NB4 (cell line): Measurements from ENCODE around the gene CDH13.

Experiments used
- DNase-seq: peaks from one replicate; pipeline ENCODE4 v3.0.0; 2010; ENCODE audit warnings: low read depth
- H3K4me3 ChIP-seq: one replicate; pipeline ENCODE4 v1.5.1; 2011; ENCODE audit warnings: mild to moderate bottlenecking, low read depth, low read length, moderate library complexity
- CTCF ChIP-seq: IDR thresholded peaks from one replicate; pipeline ENCODE4 v1.5.1; 2012; ENCODE audit warnings: low read depth, low read length
- MAX ChIP-seq: IDR thresholded peaks from 2 replicates; pipeline ENCODE4 v1.6.1; 2011; ENCODE audit warnings: low read depth, low read length
- MYC ChIP-seq: IDR thresholded peaks from 2 replicates; pipeline ENCODE4 v1.6.1; 2011; ENCODE audit warnings: low read depth, low read length
- POLR2A ChIP-seq: IDR thresholded peaks from 2 replicates; pipeline ENCODE4 v1.6.1; 2011; ENCODE audit warnings: mild to moderate bottlenecking; ENCODE audit not compliant: insufficient read length; ENCODE audit errors: extremely low read depth

Gene CDH13

DNA sequence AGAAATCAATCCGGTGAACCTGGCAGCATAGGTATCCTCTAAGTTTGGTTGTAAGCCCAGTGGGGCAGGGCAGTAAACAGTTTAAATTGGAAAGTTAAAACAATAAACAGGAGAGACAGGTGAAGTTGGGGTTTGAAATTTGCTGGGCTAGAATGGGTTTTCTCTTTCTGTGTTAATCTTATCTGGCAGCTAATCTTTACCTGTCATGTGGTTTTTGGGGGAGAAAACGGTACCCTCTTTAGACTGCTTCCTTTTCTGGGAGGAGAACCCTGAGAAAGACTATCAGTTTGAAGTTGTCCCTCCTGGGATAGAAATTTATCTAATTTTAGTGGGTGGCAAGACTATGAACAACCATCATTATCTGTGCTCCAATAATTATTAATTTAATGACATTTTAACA, 24.0 kb downstream of the CDH13 start:
- no peak for TF ChIP-seq CTCF
- TF ChIP-seq MYC: no peak
- DNase-seq: no peak
- no peak overlapping the region for H3K4me3 ChIP-seq

- DNase-seq: peak; percentile 35
- no peak for TF ChIP-seq CTCF
- TF ChIP-seq MAX: no peak
- no peak for TF ChIP-seq POLR2A
- no peak for TF ChIP-seq MYC
- no peak overlapping the region for H3K4me3 ChIP-seq
Observed at GRCh38 chr16:82651921-82652601, 25.3 kb downstream of the CDH13 start.

- DNase-seq: no peak
- no peak for TF ChIP-seq POLR2A
- no peak overlapping the region for H3K4me3 ChIP-seq
Observed at GRCh38 chr16:82652826-82653225, 26.1 kb downstream of the CDH13 start.

GRCh38 chr16:82653550-82654511, 27.1 kb downstream of the CDH13 start:
- H3K4me3 ChIP-seq: no peak overlapping the region
- DNase-seq: peak; percentile 63
- TF ChIP-seq MAX (no peak), POLR2A (no peak), MYC (no peak), CTCF (no peak)

GRCh38 chr16:82655072-82655714, 28.4 kb downstream of the CDH13 start:
- no peak for TF ChIP-seq CTCF

DNA sequence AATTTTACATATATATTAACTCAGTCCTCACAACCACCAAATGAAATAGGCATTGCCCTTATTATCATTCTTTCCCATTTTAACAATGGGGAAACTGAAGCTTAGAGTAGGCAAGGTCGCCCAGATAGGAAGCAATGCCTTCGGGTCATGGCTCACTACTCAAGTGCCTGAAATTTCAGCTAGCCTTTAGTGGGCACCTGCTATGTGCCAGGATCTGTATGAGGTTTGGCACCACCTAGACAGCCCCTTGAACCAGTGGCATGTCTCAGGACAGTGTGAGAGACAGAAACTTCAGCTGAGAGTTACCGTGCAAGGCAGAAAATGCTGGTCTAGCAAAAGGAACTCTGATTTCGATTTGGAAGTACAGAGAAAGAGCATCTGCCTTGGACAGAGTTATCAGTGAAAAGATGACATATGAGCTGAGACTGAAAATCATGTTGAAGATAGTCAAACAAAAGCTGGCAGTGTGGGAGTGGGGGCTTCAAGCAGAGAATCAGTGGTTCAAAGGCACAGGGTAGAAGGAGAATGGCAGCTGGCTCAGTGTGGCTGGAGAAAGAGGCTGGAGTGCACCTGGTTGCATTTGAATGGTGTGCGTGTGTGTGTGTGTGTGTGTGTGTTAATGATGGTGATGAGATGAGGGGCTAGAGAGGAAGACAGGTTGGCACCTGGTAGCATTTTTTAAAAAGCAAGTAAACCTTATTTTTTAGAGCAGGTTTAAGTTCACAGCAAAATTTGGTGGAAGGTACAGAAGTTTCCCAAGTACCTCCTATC, 29.1 kb downstream of the CDH13 start:
- TF ChIP-seq CTCF (no peak), MYC (no peak), POLR2A (no peak), MAX (no peak)
- H3K4me3 ChIP-seq: no peak overlapping the region
- no peak for DNase-seq

More at GRCh38 chr16:82655072-82655714, 28.4 kb downstream of the CDH13 start:
- no peak overlapping the region for H3K4me3 ChIP-seq
- DNase-seq: peak; percentile 48
